ENCODE data around the gene CSH1. TPM values are rescaled to one million over a fixed set of nuclear protein-coding genes. Genes with fewer than 3 reads are reported as not detected.

Gene CSH1
- total RNA-seq, 1 donor from 2014 or later = 8.9 TPM

DNA sequence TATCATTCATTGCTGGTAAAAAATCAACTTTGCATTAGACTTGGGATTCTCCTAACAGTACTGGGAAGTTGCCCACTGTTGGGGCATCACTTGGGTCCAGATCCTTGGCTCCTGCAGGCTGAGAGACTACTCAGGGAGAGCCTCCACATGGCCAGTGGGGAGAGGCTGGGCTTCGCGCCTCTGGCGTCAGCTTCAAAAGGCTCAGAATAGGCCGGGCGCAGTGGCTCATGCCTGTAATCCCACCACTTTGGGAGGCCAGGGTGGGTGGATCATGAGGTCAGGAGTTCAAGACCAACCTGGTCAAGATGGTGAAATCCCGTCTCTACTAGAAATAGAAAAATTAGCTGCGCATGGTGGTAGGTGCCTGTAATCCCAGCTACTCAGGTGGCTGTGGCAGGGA, 18.1 kb upstream of the CSH1 start:
- TF ChIP-seq, protein P1, sequence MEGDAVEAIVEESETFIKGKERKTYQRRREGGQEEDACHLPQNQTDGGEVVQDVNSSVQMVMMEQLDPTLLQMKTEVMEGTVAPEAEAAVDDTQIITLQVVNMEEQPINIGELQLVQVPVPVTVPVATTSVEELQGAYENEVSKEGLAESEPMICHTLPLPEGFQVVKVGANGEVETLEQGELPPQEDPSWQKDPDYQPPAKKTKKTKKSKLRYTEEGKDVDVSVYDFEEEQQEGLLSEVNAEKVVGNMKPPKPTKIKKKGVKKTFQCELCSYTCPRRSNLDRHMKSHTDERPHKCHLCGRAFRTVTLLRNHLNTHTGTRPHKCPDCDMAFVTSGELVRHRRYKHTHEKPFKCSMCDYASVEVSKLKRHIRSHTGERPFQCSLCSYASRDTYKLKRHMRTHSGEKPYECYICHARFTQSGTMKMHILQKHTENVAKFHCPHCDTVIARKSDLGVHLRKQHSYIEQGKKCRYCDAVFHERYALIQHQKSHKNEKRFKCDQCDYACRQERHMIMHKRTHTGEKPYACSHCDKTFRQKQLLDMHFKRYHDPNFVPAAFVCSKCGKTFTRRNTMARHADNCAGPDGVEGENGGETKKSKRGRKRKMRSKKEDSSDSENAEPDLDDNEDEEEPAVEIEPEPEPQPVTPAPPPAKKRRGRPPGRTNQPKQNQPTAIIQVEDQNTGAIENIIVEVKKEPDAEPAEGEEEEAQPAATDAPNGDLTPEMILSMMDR (IDR thresholded peaks at IDR 0.05; ENCODE audit: insufficient read depth, low read depth, low read length) = no peak
- TF ChIP-seq EZH2 (IDR thresholded peaks at IDR 0.05; ENCODE audit: insufficient read depth, low read length) = no peak
- Mint-ChIP-seq H3K9me3 (ENCODE audit: unreplicated experiment) (no peaks in the 10 kb centered on the region), H3K27me3 (ENCODE audit: low read depth, unreplicated experiment) (peaks cover 51% of the 10 kb centered on the region), H3K4me3 (ENCODE audit: unreplicated experiment) (no peak overlapping the region), H3K4me1 (ENCODE audit: low read depth, unreplicated experiment) (no peaks in the 10 kb centered on the region), H3K27ac (ENCODE audit: unreplicated experiment) (no peak overlapping the region), H3K36me3 (ENCODE audit: low read depth, unreplicated experiment) (no peaks in the 10 kb centered on the region)
- DNase-seq (ENCODE audit: low read depth) (no peak), FAIRE-seq (no peak)
- Histone ChIP-seq H3K27me3 (ENCODE audit: insufficient read depth, low read length) (peaks cover 11% of the 10 kb centered on the region), H3K4me3 (ENCODE audit: insufficient read depth, low read depth, low read length) (no peak overlapping the region), H3K9me3 (ENCODE audit: insufficient read depth, low read depth, low read length) (no peaks in the 10 kb centered on the region), H3K27ac (ENCODE audit: low read depth, low read length) (no peak overlapping the region), H3K4me1 (ENCODE audit: insufficient read depth, low read length) (no peaks in the 10 kb centered on the region), H4K20me1 (ENCODE audit: insufficient read depth, low read length) (no peaks in the 10 kb centered on the region), H3K79me2 (ENCODE audit: insufficient read depth, low read length) (no peaks in the 10 kb centered on the region), H3K4me2 (ENCODE audit: low read length) (no peak overlapping the region), H2AFZ (ENCODE audit: low read depth, low read length) (no peak overlapping the region), H3K36me3 (ENCODE audit: insufficient read depth, low read length) (no peaks in the 10 kb centered on the region), H3K9ac (ENCODE audit: low read length) (no peak overlapping the region)

DNA sequence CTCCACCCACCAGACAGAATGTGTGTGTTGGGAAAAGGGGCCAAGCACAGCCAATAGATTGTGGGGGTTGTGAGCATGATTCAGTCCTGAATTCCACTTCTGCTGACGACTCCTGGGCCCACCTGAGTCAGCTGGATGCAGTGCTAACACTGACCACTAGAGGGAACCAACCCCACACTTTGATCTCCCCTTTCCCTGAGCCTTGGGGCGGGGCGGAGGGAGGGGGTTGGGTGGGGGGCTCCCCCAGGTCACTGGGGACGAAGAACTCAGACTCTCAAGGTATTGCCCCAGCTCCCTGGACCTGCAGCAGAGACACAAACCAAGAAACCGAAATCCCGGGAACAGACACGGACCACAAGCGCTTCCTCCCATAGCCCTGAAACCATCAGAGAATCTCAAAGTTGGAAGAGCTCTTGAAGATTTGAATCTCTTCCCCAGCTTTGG, 15.3 kb upstream of the CSH1 start:
- no peaks in the 10 kb centered on the region for H3K9me3 ChIP-seq (ENCODE audit: insufficient read depth, low read depth, low read length)
- no peaks in the 10 kb centered on the region for H3K4me1 ChIP-seq (ENCODE audit: insufficient read depth, low read length)
- no peak overlapping the region for H3K27ac ChIP-seq (ENCODE audit: low read depth, low read length)
- Mint-ChIP-seq H3K4me1 (ENCODE audit: low read depth, unreplicated experiment) (no peaks in the 10 kb centered on the region), H3K27ac (ENCODE audit: unreplicated experiment) (no peak overlapping the region), H3K36me3 (ENCODE audit: low read depth, unreplicated experiment) (no peaks in the 10 kb centered on the region), H3K9me3 (ENCODE audit: unreplicated experiment) (no peaks in the 10 kb centered on the region), H3K27me3 (ENCODE audit: low read depth, unreplicated experiment) (peaks cover 38% of the 10 kb centered on the region), H3K4me3 (ENCODE audit: unreplicated experiment) (no peak overlapping the region)
- TF ChIP-seq, protein P1 (IDR thresholded peaks at IDR 0.05; ENCODE audit: insufficient read depth, low read depth, low read length) = peak; percentile 58
- TF ChIP-seq EZH2 (IDR thresholded peaks at IDR 0.05; ENCODE audit: insufficient read depth, low read length) = no peak
- FAIRE-seq (no peak), DNase-seq (ENCODE audit: low read depth) (peak; percentile 3)
- H4K20me1 ChIP-seq (ENCODE audit: insufficient read depth, low read length) = no peaks in the 10 kb centered on the region
- H3K79me2 ChIP-seq (ENCODE audit: insufficient read depth, low read length) = no peaks in the 10 kb centered on the region
- H3K36me3 ChIP-seq (ENCODE audit: insufficient read depth, low read length) = no peaks in the 10 kb centered on the region
- H3K9ac ChIP-seq (ENCODE audit: low read length) = no peak overlapping the region
- no peak overlapping the region for H2AFZ ChIP-seq (ENCODE audit: low read depth, low read length)
- no peak overlapping the region for H3K4me3 ChIP-seq (ENCODE audit: insufficient read depth, low read depth, low read length)
- no peak overlapping the region for H3K4me2 ChIP-seq (ENCODE audit: low read length)
- peaks cover 14% of the 10 kb centered on the region for H3K27me3 ChIP-seq (ENCODE audit: insufficient read depth, low read length)

DNA sequence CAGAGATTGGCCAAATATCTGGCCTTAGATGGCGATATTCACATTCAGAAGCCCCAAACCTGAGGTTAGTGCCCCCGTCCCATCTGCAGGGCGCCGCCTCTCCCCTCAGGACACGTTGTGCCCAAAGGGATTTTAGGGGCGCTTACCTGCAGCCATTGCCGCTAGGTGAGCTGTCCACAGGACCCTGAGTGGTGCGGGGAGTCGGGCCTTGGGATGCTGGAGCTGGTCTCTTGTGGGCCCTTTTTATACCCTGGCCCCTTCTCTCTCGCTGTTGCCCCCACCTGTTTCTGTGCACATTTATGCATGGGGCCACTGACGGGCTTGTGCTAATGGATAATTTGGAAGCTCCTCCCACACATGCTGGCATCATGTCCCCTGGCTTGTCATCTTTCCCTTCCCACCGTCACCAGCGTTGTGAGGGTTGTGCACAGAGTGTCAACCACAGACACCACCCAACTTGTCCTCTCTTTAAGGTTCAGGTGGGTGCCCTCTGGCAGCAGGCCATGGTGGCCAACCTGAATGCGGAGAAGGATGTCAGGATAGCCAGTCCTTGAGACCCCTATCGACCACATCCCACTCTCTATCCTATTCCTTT, 14.8 kb upstream of the CSH1 start, which contains the start of gene CSHL1:
TSS of gene CSHL1 (minus strand) at position 218 of the 595 bp plus-strand sequence. CDS start at position 156, 62 bp downstream.
- no peak within 1 kb of the TSS for H2AFZ ChIP-seq (ENCODE audit: low read depth, low read length)
- Mint-ChIP-seq H3K27ac (ENCODE audit: unreplicated experiment) (no peak within 1 kb of the TSS), H3K4me3 (ENCODE audit: unreplicated experiment) (no peak within 1 kb of the TSS), H3K36me3 (ENCODE audit: low read depth, unreplicated experiment) (no peaks in the 10 kb centered on the region), H3K9me3 (ENCODE audit: unreplicated experiment) (no peaks in the 10 kb centered on the region), H3K27me3 (ENCODE audit: low read depth, unreplicated experiment) (peaks cover 33% of the 10 kb centered on the region), H3K4me1 (ENCODE audit: low read depth, unreplicated experiment) (no peaks in the 10 kb centered on the region)
- no peaks in the 10 kb centered on the region for H3K36me3 ChIP-seq (ENCODE audit: insufficient read depth, low read length)
- FAIRE-seq (no peak), DNase-seq (ENCODE audit: low read depth) (no peak)
- no peak within 1 kb of the TSS for H3K4me3 ChIP-seq (ENCODE audit: insufficient read depth, low read depth, low read length)
- peaks cover 11% of the 10 kb centered on the region for H3K27me3 ChIP-seq (ENCODE audit: insufficient read depth, low read length)
- H3K9ac ChIP-seq (ENCODE audit: low read length) = no peak within 1 kb of the TSS
- H3K4me1 ChIP-seq (ENCODE audit: insufficient read depth, low read length) = no peaks in the 10 kb centered on the region
- H3K27ac ChIP-seq (ENCODE audit: low read depth, low read length) = no peak within 1 kb of the TSS
- H3K9me3 ChIP-seq (ENCODE audit: insufficient read depth, low read depth, low read length) = no peaks in the 10 kb centered on the region
- TF ChIP-seq, protein P1 (IDR thresholded peaks at IDR 0.05; ENCODE audit: insufficient read depth, low read depth, low read length) = no peak
- no peak for TF ChIP-seq EZH2 (IDR thresholded peaks at IDR 0.05; ENCODE audit: insufficient read depth, low read length)
- no peak within 1 kb of the TSS for H3K4me2 ChIP-seq (ENCODE audit: low read length)
- no peaks in the 10 kb centered on the region for H3K79me2 ChIP-seq (ENCODE audit: insufficient read depth, low read length)
- H4K20me1 ChIP-seq (ENCODE audit: insufficient read depth, low read length) = no peaks in the 10 kb centered on the region

Data from astrocyte (in vitro differentiated cells and primary cell).